Fibroblast of skin of left biceps (primary cell): Measurements from ENCODE around the gene SCT.
"Not testable (repeated sequence)": the region's sequence is repeated elsewhere in the genome, so short reads cannot be mapped to it uniquely, and the experiment has no call there.

ENCODE experiments used
- DNase-seq, 2 experiments: peaks; one replicate each; pipeline ENCODE4 v3.0.0-alpha.2; 2013; ENCODE audit warnings: low read depth in 2 of 2

Gene SCT, protein sequence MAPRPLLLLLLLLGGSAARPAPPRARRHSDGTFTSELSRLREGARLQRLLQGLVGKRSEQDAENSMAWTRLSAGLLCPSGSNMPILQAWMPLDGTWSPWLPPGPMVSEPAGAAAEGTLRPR

DNA sequence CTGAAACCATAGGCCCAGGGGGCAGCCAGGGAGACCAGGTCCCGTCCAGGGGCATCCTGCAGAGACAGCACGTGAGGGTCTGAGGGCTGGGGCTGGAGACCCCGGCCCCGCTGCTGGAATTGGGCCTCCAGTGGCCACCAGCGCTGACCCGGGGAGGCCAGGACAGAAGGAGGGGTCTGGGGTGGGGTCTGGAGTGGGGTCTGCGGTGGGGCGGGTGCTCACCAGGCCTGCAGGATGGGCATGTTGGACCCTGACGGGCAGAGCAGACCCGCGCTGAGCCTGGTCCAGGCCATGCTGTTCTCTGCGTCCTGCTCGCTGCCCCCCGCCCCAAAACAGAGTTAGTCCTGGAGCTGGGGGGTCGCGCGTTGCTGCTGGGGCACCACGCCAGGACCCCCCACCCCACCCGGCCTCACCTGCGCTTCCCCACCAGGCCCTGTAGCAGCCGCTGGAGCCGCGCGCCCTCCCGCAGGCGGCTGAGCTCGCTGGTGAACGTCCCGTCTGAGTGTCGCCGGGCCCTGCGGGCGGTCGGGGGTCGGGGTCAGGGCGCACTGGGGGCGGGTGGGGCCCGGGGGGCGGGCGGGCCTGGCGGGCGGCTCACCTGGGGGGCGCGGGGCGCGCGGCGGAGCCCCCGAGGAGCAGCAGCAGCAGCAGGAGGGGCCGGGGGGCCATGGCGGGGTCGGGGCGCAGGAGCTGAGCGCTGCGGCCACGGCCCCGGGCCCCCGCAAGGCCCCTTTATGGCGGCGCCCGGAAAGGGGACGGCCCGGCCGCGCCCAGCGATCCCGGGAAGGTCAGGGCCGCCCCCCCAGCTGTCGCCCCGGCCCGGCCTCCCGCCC lies at the start of gene SCT:
TSS of gene SCT (minus strand) at position 707 of the 833 bp plus-strand sequence. CDS start at position 669, 38 bp downstream.
- DNase-seq, result no peak

GRCh38 chr11:674406-674805 lies 47.4 kb upstream of the SCT start:
- no peak for DNase-seq

- DNase-seq, result no peak
Observed at GRCh38 chr11:673866-674265, 46.9 kb upstream of the SCT start.

DNA sequence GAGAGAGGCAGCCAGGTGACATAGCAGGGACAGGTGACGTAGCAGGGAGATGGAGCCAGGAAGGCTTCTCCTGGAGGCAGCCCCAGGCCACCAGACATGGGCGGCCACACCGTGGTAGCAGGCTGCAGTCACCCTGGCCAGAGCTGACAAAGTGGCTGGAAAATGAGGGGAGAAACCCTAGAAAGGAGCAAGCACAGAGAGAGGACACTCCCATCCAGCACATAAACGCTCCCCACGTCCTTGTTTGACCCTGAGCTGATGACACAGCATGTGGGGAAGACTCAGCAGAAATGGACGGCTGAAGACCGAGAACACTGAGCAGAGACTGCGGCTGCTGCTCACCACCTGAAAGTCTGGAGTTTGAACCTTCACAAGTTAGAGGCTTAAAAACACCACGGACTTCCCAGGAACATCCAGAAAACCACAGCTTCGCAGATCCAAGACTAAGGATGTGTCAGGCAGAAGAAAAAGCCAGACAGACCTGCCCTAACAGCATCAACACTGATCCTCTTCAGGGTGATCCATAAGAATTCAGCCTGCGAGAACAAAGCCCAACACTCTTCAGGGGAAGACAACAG lies 38.8 kb upstream of the SCT start:
- DNase-seq, result no peak

- no peak for DNase-seq
Observed at GRCh38 chr11:665062-665703, 38.2 kb upstream of the SCT start.

DNA sequence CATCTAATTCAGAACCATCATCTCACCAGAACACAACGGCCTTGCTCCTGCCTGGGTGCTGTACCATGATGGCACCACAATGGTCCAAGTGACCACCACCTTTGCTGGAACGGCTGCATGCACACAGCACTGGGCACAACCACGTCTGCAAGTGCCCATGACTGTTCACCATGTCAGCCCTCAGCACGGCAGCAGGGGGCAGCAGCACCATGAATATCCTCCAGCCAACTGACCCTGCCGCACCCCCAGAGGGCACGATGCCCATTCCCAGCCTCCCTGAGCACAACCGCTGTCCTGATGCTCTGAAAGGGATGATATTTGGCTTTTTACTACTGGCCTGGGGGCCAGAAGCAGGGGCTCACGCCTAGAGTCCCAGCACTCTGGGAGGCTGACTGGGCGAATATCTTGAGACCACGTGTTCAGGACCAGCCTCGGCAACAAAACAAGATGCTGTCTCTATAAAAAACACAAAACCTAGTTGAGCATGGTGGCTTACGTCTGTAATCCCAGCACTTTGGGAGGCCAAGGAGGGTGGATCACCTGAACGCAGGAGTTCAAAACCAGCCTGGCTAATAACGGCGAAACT lies 35.8 kb upstream of the SCT start:
- no peak for DNase-seq

DNA sequence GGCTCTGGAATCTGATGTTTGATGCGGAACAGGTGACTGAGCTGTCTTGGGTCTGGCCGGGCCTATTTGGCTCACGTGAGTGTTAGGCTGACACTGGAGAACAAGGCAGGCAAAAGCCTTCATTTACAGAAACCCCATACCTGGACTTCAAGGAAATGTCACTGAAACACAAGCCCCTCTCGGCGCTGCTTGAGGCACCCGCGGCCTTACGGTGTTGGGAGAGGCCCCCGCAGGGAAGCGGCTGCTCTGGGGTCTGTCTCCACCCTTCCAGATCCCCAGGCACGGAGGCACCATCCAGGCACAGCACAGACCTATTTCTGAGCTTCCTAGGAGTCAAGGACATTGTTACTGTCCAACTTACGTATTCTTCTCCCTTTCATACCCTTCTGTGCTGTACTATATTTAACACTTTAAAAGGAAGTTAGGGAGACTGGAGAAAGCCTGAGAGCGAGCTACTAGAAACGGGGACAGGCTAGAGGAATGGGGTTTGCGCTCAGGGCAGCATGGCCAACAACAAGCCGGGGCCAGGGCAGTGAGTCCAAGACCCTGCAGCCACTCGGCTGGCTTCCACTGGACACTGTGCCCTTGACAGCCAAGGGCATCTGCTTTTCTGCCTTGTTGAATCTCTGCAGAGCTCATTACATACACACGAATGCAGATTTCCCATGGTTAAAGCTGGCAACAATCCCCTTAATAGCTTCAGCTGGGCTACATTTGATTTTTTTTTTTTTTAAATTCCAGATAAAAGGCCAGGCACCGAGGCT lies 33.9 kb upstream of the SCT start:
- no peak for DNase-seq

DNA sequence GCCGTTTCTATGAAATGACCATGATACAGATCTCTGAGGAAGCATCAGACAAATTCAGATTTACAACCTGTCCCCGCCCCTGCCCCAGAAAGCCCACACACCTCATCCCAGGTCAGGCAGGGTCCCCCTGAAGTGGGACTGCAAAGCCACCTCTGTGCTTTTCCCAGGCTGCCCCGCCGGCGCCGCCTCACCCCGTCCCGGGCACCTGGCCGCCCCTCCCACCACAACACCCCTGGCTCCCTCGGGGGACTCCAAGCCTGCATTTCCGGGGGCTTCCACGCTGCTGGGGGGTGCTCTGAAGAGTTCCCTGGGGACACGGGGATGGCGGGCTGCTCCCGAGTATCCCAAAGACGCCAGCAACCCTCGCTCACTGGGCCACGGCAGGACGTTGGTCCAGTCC lies 33.3 kb upstream of the SCT start:
- DNase-seq, result no peak

DNA sequence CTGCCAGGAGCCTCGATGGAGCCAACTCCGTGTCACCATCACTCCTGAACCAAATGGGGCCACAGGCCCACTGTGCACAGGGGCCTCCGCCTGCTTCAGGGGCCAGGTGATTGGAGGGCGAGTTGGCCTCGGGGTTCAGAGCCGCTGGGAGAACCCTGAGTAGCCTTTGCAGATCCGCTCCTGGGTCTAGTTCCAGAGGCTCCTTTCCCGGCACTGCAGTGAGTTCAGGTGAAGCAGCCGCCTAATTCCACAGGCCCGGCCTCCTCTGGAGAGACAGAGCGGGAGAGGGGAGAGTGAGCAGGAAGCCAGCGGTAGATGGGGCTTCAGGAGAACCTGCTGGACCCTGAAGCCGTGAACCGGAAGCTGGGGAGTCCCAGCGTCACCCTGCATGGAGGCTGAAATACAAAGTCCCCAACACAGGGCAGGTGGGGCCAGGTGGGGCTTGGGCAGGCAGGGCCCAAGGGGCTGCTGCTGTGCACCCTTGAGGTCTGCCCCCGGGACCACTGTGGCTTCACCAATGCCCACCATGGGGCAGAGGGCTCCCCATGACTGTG lies 32.6 kb upstream of the SCT start:
- DNase-seq, result no peak

- no peak for DNase-seq
Observed at GRCh38 chr11:657691-658126, 30.7 kb upstream of the SCT start.

DNA sequence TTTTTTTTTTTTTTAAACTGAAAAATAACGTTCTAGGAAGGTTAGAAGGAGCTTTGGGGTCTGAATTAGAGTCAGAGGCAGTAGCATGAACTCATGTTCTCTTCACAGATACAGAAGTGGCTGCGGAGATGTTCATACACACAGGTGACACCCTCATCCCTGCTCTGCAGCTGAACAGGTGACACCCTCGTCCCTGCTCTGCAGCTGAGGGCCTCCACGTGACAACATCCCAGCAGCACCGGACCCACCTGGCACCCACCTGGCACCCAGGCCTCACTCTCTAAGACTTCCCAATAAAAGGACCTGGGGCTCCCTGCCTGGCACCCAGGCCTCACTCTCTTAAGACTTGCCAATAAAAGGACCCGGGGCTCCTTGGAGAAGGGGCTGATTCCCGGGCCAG lies 29.9 kb upstream of the SCT start:
- DNase-seq, result no peak

GRCh38 chr11:656426-656825 lies 29.4 kb upstream of the SCT start:
- DNase-seq, result no peak

- DNase-seq, result no peak
Observed at GRCh38 chr11:655036-655726, 28.2 kb upstream of the SCT start.

GRCh38 chr11:654444-654843 lies 27.5 kb upstream of the SCT start:
- not testable (repeated sequence) for DNase-seq

DNA sequence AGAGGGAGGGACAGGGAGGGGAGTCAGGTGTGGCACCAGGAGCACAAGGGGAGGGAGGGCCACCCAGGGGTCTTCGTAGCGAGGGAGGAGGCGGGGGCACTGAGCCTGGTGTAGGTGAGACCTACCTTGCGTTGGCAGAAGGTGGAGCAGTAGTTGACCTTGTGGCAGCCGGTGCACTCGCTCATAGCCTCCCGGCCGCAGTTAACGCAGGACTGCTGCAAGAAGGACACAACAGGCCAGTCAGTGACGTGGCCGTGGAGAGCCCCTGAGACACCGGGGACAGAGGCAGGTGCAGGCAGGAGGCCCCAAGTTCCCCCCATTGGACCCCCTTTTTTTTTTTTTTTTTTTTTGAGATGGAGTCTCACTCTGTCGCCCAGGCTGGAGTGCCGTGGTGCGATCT lies 26.9 kb upstream of the SCT start:
- no peak for DNase-seq

DNA sequence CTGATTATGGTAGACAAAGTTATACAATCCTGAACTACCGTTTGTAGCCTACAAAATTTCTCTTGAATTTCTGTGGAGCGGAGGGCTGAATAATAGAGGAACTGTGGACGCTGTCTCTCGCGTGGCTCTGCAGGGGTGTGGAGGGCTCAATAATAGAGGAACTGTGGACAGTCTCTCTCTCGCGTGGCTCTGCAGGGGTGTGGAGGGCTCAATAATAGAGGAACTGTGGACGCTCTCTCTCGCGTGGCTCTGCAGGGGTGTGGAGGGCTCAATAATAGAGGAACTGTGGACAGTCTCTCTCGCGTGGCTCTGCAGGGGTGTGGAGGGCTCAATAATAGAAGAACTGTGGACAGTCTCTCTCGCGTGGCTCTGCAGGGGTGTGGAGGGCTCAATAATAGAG lies 26.2 kb upstream of the SCT start:
- not testable (repeated sequence) for DNase-seq

DNA sequence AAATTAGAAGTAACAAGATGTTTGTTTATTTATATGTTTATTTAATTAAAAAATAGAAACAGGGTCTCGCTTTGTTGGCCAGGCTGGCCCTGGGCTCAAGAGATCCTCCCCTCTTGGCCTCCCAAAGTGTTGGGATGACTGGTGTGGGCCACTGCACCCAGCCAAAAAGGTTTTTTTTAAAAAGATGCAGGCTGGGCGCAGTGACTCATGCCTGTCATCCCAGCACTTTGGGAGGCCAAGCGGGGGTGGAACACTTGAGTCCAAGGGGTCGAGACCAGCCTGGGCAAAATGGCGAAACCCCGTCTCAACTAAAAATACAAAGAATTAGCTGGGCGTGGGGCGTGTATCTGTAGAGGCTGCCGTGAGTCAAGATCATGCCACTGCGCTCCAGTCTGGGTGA lies 23.5 kb upstream of the SCT start:
- DNase-seq, result no peak

- DNase-seq, result not testable (repeated sequence)
Observed at GRCh38 chr11:647672-648158, 20.7 kb upstream of the SCT start.

GRCh38 chr11:646214-646613 lies 19.2 kb upstream of the SCT start:
- DNase-seq, result no peak

DNA sequence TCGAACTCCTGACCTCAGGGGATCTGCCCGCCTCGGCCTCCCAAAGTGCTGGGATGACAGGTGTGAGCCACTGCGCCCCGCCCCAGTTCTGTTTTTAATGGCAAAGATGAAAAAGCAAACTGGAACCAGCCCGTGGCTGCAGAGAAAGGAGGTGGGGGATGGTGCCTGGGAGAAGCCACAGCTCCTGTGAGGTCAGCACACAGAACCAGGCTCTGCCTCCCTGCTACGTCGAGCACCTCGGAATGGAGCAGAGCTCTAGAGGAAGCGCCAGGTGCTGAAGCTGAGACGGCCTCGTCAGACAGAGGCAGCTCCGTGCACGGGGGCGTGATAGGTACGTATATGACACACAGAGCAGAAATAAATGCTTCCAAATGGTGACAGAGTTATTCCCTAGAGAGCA lies 18.6 kb upstream of the SCT start:
- no peak for DNase-seq
